Measurements from ENCODE around the gene CPNE8.

CPNE8 gene

DNA sequence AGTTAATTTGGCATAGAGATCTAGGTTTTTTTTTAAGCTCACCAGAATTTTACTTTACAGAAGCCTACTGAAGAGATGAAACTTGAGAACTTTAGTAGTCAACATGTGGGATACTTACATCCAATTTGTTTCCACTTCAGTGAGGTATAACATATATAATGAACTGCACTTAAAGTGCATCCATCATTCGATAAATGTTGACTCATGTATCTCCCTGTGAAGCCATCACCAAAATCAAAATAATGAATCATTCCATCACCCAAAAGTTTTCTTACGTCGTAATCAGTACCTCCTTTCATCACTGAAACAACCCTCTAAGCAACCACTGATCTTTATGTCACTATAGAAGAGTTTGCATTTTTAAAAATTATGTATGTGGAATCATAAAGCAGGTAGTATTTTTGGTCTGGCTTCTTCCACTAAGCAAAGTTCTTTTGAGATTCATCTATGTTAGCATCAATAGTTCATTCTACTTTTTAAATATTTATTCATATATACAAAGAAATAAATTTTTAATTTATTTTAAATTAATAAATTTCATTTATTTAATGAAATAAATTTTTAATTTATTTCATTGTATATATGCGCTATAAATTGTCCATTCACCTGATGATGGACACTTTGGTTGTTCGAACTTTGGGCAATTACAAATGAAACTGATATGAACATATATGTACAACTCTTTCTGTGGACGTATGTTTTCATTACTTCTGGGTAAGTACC, 2.0 kb upstream of the CPNE8 start:
- H3K9me3 ChIP-seq (ENCODE audit: insufficient read depth, low read length, severe bottlenecking) = peaks cover 6% of the 10 kb centered on the region
- no peak overlapping the region for H2AFZ ChIP-seq (ENCODE audit: low read depth, low read length)
- DNase-seq = no peak
- TF ChIP-seq EZH2 (IDR thresholded peaks at IDR 0.05; ENCODE audit: borderline replicate concordance, low read depth, low read length, severe bottlenecking) = no peak
- TF ChIP-seq, protein P1, sequence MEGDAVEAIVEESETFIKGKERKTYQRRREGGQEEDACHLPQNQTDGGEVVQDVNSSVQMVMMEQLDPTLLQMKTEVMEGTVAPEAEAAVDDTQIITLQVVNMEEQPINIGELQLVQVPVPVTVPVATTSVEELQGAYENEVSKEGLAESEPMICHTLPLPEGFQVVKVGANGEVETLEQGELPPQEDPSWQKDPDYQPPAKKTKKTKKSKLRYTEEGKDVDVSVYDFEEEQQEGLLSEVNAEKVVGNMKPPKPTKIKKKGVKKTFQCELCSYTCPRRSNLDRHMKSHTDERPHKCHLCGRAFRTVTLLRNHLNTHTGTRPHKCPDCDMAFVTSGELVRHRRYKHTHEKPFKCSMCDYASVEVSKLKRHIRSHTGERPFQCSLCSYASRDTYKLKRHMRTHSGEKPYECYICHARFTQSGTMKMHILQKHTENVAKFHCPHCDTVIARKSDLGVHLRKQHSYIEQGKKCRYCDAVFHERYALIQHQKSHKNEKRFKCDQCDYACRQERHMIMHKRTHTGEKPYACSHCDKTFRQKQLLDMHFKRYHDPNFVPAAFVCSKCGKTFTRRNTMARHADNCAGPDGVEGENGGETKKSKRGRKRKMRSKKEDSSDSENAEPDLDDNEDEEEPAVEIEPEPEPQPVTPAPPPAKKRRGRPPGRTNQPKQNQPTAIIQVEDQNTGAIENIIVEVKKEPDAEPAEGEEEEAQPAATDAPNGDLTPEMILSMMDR (IDR thresholded peaks at IDR 0.05; ENCODE audit: borderline replicate concordance, extremely low read depth, low read length, poor library complexity, severe bottlenecking) = no peak
- H3K27me3 ChIP-seq (ENCODE audit: insufficient read depth, low read length, poor library complexity) = no peaks in the 10 kb centered on the region
- H3K36me3 ChIP-seq (ENCODE audit: insufficient read depth, low read length) = no peaks in the 10 kb centered on the region
- ATAC-seq (ENCODE audit: insufficient read depth, low read depth) = no peak
- no peak overlapping the region for H3K27ac ChIP-seq (ENCODE audit: low read length)
- no peaks in the 10 kb centered on the region for H3K4me1 ChIP-seq (ENCODE audit: insufficient read depth, low read length)
- H3K9ac ChIP-seq (ENCODE audit: low read depth, low read length) = no peak overlapping the region
- no peaks in the 10 kb centered on the region for H4K20me1 ChIP-seq (ENCODE audit: insufficient read depth, low read length)
- no peak overlapping the region for H3K4me3 ChIP-seq (ENCODE audit: low read depth in 1 of 2, low read length in 2 of 2)
- no peak overlapping the region for H3K4me2 ChIP-seq (ENCODE audit: insufficient read depth, low read length)
- no peaks in the 10 kb centered on the region for H3K79me2 ChIP-seq (ENCODE audit: insufficient read depth, low read length)

DNA sequence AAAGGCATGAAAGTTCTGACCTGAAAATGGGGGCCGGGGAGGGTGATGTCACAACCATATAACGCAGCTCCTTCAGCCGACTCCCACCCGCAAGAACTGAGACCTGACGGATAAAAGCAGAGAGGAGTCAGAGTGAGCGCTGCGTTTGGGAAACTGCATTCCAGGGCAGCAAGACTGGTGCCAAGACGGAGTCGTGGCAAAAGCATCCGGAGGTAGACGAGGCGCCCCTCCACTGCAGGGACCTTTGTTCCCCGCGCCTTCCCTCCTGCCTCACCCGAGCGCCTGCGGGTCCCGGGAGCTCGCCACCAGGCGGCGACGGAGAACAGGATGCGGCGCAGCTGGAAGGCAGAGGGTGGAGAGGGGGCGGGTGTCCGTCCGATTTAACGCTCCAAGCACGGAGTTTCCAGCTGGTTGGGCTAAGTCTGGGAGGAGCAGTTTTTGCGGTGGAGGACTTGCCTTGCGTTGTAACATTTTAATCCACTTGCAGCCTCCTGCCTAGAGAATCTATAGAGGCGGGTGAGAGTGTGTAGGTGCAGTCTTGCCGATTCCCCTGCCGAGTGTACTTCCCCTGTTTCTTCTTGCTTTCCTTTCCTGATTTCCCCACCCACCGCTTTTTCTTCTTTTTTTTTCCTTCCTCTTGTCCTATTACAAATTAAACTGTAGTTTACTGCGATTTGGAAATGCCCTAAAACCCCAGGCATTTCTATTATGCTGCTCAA, 1.2 kb upstream of the CPNE8 start:
- Histone ChIP-seq H3K9me3 (ENCODE audit: insufficient read depth, low read length, severe bottlenecking) (peaks cover 6% of the 10 kb centered on the region), H3K9ac (ENCODE audit: low read depth, low read length) (no peak overlapping the region), H3K36me3 (ENCODE audit: insufficient read depth, low read length) (no peaks in the 10 kb centered on the region), H3K4me1 (ENCODE audit: insufficient read depth, low read length) (no peaks in the 10 kb centered on the region), H3K4me3 (ENCODE audit: low read depth in 1 of 2, low read length in 2 of 2) (no peak overlapping the region), H2AFZ (ENCODE audit: low read depth, low read length) (no peak overlapping the region), H3K4me2 (ENCODE audit: insufficient read depth, low read length) (no peak overlapping the region), H3K27ac (ENCODE audit: low read length) (no peak overlapping the region), H3K27me3 (ENCODE audit: insufficient read depth, low read length, poor library complexity) (no peaks in the 10 kb centered on the region), H3K79me2 (ENCODE audit: insufficient read depth, low read length) (no peaks in the 10 kb centered on the region), H4K20me1 (ENCODE audit: insufficient read depth, low read length) (no peaks in the 10 kb centered on the region)
- no peak for TF ChIP-seq EZH2 (IDR thresholded peaks at IDR 0.05; ENCODE audit: borderline replicate concordance, low read depth, low read length, severe bottlenecking)
- TF ChIP-seq, protein P1 (IDR thresholded peaks at IDR 0.05; ENCODE audit: borderline replicate concordance, extremely low read depth, low read length, poor library complexity, severe bottlenecking) = no peak
- no peak for ATAC-seq (ENCODE audit: insufficient read depth, low read depth)
- no peak for DNase-seq

DNA sequence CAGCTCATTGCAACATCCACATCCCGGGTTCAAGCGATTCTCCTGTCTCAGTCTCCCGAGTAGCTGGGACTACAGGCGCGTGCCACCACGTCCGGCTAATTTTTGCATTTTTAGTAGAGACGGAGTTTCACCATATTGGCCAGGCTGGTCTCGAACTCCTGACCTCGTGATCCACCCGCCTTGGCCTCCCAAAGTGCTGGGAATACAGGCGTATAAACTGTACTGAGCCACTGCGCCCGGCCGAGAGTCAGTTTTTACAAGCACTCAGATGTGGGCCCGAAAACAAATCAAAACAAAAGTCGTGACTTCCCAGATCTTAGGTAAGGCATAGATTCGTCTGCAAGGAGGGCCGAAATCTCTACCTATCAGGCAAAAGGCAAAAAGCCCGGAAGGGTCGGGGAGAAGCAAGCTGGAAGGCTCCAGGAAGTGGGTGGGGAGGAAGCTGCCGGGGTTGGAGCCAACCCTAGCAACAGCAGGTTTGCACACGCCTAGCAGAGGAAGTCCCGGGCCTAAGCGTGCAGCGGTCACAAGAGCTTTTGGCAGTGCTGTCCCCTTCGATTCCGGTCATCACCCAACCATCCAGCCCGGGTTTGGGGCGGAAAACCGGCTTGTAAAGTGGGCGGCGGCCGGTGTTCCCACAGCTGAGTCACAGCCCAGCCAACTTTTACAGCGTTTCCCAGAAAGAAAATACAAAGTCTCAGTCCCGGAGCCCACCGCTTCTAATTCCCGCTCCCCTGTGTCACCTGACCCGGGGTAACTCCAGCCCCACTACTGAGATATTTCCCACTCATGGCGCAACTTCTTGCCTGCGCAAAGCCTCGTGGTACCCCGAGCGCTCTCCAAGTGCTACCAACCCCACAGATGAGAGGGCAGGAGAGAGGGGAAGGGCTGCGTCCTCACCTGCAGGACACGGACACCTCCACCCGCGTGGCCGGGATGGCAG, 583 bp downstream of the CPNE8 start:
- Histone ChIP-seq H3K4me2 (ENCODE audit: insufficient read depth, low read length) (no peak overlapping the region), H3K4me3 (ENCODE audit: low read depth in 1 of 2, low read length in 2 of 2) (no peak overlapping the region), H3K79me2 (ENCODE audit: insufficient read depth, low read length) (no peaks in the 10 kb centered on the region), H3K4me1 (ENCODE audit: insufficient read depth, low read length) (no peaks in the 10 kb centered on the region), H2AFZ (ENCODE audit: low read depth, low read length) (no peak overlapping the region), H3K36me3 (ENCODE audit: insufficient read depth, low read length) (no peaks in the 10 kb centered on the region), H3K27me3 (ENCODE audit: insufficient read depth, low read length, poor library complexity) (no peaks in the 10 kb centered on the region), H3K27ac (ENCODE audit: low read length) (no peak overlapping the region), H3K9me3 (ENCODE audit: insufficient read depth, low read length, severe bottlenecking) (peaks cover 6% of the 10 kb centered on the region), H3K9ac (ENCODE audit: low read depth, low read length) (no peak overlapping the region), H4K20me1 (ENCODE audit: insufficient read depth, low read length) (no peaks in the 10 kb centered on the region)
- ATAC-seq (ENCODE audit: insufficient read depth, low read depth) (no peak), DNase-seq (no peak)
- TF ChIP-seq EZH2 (IDR thresholded peaks at IDR 0.05; ENCODE audit: borderline replicate concordance, low read depth, low read length, severe bottlenecking) = no peak
- TF ChIP-seq, protein P1 (IDR thresholded peaks at IDR 0.05; ENCODE audit: borderline replicate concordance, extremely low read depth, low read length, poor library complexity, severe bottlenecking) = no peak

Measured in DND-41 (cell line).